HG03097 (cell line): ENCODE results near the gene FBLN7.

Experiments used
- ATAC-seq: cut with Tn5 transposase; IDR thresholded peaks from one replicate; pipeline ENCODE4 v1.9.1; 2021; ENCODE audit not compliant: unreplicated experiment, low FRiP score

FBLN7 gene

DNA sequence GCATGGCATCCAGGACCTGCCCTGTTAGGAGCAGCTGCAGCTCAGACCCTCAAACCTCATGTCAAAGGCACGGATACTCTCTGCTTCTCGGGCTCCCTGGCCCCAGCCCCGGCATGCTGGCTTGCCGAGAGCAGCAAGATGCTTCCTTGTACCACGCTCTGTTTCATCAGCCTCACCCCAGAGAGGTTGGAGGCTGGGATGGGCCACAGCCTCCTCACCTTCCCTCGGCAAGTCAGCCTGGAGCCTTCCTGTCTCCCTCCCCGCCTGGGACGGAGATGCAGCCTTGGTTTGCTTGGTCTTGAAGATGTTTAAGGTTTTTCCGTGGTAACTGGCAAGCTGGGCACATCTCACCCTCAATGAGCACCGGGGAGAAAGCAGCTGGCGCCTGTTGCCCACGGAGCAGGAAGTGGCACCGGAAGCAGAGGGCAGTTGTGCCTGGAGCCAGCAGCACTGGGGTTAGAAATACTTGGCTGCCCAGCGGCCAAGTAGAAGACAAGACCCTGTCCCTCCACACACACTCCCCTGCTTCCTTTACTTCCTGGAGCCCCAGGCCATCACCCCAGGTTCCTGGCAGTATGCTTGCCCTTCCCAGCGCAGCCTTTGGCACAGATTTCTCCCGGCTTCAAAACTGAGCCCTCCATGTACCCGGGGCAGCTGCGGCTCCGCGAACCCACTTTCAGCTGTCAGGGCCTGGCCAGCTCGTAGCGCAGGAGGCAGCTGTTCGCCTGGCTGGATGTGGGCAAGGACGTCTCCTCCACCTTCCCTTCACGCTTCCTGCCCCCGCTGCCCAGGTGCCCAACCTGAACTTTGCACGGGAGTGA, 17.4 kb downstream of the FBLN7 start:
- no peak for ATAC-seq

DNA sequence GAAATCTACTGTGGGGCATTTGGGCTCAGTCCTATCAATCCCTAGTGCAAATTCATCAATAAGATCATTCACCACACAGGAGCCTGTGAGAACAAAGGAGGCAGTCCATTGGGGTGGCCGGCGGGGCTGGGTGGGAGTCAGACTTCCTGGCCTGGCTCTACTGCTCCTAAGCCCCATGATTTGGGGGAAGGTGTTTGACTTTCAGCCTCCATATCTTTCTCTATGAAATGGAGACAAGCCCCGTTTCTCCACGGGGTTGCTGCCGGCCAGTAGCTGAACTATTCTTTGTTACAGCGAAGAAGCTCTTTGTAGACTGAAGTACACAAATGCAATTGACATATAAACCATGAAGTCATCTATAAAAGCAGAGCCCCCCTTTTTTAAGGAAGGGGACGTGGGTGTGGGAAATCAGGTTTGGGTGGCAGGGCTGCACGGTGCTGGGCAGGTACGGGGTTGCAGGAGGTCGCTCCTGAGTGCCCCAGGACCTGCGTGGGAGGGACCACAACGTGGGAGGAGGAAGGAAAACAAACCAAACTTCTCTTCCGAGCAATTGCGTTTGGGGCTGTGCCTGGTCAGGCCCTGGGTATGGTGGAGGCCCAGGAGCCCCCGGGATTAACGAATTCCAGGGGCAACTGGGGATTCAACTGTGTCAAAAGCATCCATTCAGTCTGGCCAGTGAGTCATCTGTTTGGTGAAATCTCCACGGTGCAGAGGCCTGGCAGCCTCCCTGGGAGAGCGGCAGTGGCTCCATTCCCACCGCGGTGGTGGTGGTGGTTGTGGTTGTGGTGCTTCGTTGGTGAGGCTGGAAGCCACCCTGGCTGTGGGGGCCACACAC, 18.2 kb downstream of the FBLN7 start:
- no peak for ATAC-seq

DNA sequence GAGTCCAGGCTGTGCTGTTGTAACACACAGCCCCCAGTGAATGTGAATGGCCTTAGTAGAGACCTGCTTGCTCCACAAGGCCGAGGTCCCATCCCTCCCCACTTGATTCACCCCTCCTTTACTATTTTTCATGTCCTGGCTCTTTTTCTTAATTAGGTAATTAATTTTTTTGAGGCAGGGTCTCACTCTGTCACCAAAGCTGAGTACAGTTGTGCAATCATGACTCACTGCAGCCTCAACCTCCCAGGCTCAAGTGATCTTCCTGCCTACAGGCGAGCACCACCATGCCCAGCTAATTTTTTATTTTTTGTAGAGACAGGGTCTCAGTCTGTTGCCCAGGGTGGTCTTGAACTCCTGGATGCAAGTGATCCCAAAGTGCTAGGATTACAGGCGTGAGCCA, 19.3 kb downstream of the FBLN7 start:
- ATAC-seq = no peak

DNA sequence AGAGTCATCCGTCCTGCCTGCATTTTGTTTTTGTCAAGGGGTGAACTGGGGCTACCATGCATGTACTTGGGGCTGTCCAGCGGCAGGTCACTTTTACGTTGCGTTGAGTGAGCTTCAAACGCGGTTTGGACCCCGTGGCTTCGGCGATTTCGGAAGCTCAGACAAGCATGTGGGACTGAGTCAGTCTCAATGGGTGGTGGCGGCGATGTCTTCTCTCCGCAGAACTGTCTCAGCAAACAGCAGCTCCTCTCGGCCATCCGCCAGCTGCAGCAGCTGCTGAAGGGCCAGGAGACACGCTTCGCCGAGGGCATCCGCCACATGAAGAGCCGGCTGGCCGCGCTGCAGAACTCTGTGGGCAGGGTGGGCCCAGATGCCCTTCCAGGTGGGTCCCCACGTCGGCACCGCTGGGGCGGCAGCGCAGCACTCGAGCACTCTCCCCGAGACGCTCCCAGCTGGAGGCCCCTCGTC, 21.3 kb downstream of the FBLN7 start:
- no peak for ATAC-seq

DNA sequence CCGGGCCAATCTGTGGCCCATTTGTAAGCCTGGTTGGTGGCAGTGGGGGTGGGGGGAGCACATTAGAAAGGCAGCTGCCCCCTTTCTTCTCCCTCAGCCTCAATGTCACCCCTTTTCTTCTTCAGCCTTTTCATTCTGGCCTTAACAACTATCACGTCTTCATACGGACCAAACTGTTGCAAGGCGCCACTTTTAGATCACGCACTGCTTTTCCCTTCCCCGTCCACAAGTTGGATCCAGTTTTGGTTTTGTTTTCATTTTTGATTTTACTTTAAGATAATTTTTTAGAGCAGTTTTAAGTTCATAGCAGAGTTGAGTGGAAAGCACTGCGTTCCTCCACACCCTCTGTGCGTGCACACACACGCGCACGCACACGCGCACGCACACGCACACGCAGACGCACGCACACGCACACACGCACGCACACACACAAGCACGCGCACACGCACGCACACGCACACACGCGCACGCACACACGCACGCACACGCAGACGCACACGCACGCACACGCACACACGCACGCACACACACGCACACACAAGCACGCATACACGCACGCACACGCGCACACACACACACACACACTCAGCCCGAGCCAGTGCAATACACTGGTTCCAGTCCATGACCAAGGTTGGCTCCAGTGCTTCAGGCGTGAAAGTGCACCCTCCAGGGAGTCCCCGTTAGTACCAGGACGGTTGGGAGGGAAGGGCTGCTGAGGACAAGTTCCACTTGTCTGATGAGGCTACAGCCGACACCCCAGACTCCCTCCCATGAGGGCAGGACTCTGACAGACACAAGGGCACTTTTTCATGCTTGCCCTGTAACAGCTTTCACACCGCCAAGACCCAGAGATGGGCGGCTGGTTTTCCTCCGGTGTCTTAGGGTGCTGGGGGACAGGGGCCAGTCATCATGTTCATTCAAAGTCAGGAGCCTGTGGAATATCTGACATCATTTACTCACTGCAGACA, 22.4 kb downstream of the FBLN7 start:
- no peak for ATAC-seq

GRCh38 chr2:112161431-112162145, 23.4 kb downstream of the FBLN7 start:
- ATAC-seq = no peak

DNA sequence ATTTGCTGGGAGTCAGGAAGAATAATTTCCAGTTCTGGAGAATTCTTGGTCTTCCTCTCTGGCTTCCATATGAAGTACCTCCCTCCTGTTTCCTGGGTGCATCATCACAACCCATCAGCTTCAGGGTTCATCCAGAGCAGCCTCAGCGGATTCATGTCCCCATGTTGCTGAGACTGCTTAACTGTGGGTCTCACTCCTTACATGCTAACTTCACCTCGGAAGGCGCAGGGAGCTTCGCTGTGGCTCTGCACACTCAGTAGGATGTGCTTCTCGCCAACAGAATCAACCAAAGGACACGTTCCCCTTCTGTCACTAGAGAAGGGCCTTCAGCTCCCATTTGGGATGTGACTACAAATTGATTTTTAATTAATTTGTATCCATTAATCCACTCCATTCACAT, 24.2 kb downstream of the FBLN7 start:
- ATAC-seq = no peak

- ATAC-seq = no peak
Observed at GRCh38 chr2:112162956-112163355, 24.8 kb downstream of the FBLN7 start.

DNA sequence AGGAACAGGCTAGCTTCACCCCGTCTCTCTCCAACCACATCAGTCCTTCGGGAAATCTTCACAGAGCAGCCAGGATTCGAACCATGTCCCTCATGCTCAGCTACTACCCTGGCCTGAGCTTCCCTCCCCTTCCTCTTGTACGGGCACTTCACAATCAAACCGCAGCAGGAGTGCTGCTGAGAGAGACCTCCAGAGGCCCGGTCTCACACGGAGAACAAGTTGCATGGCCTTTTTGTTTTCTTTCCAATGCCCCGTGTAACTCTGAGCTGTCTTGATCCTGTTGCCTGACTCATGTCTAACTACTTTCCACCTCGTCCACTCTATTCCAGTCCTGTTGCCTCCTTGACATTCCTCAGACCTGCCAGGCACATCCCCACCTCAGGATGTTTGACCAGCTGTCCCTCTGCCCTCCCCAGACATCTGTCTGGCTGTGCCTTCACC, 25.4 kb downstream of the FBLN7 start:
- ATAC-seq = no peak

GRCh38 chr2:112164876-112165275, 26.7 kb downstream of the FBLN7 start:
- ATAC-seq = no peak

DNA sequence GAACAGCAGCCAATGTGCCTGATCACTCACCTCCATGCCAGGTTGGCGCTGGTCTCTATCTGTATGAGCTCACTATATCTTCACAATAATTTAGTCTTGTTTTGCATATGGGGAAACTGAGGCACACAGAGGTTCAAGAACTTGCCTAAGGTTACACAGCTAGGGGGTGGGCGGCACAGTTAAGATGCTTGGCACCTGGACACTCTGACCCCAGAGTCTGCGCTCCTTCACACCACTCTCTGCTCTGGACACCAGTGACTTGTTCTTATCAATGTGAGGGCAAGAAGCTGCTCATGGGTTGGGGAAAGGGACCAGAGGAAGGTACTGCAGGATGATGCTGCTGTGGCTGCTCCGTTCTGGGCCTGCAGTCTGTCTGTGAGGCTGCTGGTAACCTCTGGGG, 27.1 kb downstream of the FBLN7 start:
- no peak for ATAC-seq

GRCh38 chr2:112166806-112167499, 28.8 kb downstream of the FBLN7 start:
- ATAC-seq = no peak

DNA sequence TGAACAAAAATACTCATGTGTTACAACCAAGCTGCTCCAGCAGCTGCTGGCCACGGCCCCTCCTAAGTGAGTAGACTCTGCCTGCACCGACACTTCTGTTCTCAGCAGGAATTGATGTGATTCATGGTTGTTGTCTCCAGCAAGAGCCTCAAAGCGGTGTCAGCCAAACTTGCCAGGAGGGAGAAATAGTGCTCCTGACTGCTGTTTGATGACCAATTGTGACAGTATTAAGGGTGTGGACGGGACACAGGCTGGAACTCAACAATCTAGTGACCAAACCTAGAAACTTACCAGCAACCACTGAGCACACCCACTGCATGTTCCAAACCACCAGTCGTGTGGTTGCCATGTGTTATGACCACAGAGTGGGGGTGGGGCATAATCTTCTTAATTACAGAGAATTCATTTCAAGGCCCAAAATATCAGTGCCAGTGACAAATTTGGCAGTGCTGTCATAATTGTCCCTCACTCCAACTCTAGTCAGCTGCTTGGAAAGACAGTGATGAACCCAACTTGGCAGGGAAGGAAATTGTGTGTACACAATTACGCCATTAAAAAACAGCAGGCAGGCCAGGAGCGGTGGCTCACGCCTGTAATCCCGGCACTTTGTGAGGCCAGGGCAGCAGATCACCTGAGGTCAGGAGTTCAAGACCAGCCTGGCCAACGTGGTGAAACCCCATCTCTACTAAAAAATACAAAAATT, 30.4 kb downstream of the FBLN7 start:
- no peak for ATAC-seq

DNA sequence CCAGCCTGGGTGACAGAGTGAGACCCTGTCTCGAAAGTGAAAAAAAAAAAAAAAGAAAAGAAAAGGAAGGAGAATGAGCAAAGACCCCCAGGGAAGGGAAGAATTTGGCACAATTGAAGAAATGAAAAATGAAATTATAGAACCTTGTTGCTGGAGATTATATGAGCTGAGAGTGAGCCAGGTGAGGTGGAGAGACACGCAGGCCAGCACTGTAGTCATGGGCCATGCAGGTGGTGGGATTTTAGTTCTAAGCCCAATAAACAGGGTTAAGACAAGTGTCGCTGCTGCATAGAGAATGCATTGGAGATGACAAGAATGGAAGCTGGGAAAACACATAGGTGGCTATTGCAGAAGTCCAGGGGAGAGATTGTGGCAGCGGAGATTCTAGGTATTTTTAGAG, 32.3 kb downstream of the FBLN7 start:
- no peak for ATAC-seq

- no peak for ATAC-seq
Observed at GRCh38 chr2:112173646-112174319, 35.6 kb downstream of the FBLN7 start.

DNA sequence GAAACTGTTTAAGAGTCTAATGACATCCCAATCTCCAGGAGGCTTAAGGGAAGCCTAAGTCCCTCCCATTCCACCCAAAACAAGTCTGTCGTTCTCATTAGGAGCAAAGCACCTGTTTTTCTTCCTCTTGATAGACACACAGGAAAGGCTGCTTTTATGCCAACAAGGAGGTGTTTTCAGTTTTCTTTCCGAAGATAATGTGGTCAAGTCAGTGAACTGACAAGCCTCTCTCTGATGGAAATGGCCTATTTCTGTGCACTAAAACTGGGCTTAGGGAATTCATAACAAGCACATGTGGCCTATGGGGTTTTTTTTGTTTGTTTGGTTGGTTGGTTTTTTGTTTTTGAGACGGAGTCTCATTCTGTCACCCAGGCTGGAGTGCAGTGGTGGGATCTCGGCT, 36.2 kb downstream of the FBLN7 start:
- ATAC-seq = no peak

GRCh38 chr2:112175333-112175732, 37.1 kb downstream of the FBLN7 start:
- no peak for ATAC-seq

DNA sequence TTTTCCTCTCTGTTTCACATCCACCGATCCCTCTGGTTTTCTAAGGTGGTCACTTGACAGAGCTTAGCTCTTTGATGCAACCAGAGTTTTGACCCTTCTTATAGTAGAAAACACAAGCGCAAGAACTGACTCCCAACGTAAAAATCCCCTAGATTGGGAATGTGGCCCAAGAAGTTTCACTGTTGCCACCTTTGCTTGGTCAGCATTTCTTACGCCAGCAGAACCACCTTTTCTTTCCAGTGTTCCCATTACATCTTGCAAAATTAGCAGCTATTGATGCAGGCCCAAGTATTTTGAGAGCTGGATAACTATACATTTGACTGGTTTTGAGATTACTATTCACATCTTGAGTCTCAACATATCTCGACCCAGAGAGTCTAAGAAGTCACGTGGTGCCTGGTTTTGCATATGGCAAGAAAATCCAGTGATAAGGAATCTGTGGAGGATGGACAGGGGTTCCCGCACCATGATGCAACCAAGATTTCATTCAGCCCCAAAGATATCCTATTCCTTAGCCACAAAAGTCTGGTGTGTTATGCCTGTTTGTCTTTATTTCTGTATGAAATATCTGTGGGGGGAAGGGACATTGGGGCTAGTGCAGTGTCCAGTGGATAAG, 37.9 kb downstream of the FBLN7 start:
- ATAC-seq = no peak
